ENCODE data around the gene CARS1.

DNA sequence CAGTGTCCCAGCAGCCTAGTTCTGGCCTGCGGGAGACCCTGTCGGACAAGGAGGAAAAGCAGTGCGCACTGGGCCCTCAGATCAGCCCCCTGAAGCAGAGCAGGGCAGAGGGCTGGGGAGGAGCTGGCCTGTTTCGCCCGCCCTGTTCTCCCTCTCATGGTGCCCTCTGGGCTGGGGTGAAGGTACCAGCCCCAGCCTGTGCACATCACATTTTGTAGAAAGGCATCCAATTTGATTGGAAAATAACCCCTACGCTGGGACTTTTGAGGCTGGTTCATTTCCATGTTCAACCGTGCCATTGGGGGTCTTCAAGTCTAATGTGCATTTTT, 64.3 kb downstream of the CARS1 start:
- TF ChIP-seq, protein P1, sequence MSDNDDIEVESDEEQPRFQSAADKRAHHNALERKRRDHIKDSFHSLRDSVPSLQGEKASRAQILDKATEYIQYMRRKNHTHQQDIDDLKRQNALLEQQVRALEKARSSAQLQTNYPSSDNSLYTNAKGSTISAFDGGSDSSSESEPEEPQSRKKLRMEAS (IDR thresholded peaks at IDR 0.05; ENCODE audit: low read depth, low read length), result no peak
- TF ChIP-seq CTCF (IDR thresholded peaks at IDR 0.05 in 2 of 3, conservative IDR thresholded peaks at IDR 0.05 in 1 of 3; ENCODE audit: control insufficient read depth in 2 of 3, extremely low read depth in 1 of 3, insufficient read depth in 1 of 3, low read depth in 3 of 3, low read length in 3 of 3), result no peak

Data from GM12878 (cell line).